ENCODE results near the gene FTO.

DNA sequence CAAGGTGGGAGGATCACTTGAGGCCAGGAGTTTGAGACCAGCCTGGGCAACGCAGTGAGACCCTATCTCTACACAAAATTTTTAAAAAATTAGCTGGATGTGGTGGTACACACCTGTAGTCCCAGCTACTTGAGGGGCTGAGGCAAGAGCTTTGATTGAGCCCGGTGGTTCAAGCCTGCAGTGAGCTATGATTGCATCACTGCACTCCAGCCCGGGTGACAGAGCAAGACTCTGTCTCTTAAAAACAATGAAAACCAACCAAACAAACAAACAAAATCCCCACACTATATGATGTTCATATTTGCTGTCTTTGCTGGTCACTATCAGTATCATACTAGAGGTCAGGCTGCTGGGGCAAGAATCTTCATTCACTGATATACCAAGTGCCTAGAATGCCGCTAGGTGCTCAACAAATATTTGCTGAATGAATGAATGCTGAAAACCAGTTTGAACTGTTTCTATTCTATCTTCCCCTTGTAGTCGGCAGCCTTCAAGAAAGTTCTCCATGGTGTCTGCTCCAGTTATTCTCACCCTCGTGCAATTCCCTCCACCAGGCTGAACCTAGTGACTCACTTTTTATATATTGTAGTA is 455.6 kb downstream of the FTO start:
- TF ChIP-seq, protein P1, sequence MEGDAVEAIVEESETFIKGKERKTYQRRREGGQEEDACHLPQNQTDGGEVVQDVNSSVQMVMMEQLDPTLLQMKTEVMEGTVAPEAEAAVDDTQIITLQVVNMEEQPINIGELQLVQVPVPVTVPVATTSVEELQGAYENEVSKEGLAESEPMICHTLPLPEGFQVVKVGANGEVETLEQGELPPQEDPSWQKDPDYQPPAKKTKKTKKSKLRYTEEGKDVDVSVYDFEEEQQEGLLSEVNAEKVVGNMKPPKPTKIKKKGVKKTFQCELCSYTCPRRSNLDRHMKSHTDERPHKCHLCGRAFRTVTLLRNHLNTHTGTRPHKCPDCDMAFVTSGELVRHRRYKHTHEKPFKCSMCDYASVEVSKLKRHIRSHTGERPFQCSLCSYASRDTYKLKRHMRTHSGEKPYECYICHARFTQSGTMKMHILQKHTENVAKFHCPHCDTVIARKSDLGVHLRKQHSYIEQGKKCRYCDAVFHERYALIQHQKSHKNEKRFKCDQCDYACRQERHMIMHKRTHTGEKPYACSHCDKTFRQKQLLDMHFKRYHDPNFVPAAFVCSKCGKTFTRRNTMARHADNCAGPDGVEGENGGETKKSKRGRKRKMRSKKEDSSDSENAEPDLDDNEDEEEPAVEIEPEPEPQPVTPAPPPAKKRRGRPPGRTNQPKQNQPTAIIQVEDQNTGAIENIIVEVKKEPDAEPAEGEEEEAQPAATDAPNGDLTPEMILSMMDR (IDR thresholded peaks at IDR 0.05; ENCODE audit: poor library complexity): no peak
- TF ChIP-seq EZH2 (IDR thresholded peaks at IDR 0.05; ENCODE audit: borderline replicate concordance): no peak

Data from hepatocyte (in vitro differentiated cells).